ENCODE results near the gene SHC3. TPM values are rescaled to one million over a fixed set of nuclear protein-coding genes. Genes with fewer than 3 reads are reported as not detected.

Gene SHC3
- total RNA-seq, 1 donor from 2014 or later: 0.21 TPM

GRCh38 chr9:88994469-88995199 is 184.0 kb downstream of the SHC3 start:
- peak; percentile 73 for DNase-seq (ENCODE audit: extremely low spot score, unreplicated experiment)

DNA sequence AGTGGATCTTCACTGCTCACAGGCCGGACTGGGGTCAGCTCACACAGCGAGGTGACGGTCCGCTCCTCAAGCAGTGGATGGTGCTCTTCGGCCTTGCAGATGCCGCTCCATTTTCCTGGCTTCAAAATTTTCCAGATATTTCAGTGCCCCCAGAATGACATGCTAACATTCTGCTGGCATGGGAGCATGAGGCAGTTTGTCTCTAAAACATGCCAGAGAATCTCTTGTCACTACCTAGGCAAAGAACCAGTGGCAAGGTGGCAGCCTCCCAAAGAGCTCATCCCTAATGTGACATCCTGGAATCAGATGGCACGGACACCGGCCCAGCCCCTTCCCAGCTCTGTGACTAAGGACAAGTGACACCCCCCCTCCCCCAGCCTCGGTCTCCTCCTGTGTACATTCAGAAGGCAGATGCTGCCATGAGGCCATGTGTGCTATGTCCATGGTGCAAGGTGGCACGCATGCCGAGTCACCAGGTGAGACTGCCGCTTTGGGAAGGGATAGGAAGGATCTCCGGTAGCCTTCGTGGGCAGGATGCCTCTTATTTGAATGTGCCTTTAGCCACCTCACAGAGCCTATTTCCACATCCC is 184.7 kb downstream of the SHC3 start:
- H3K27me3 Mint-ChIP-seq (ENCODE audit: unreplicated experiment): no peaks in the 10 kb centered on the region
- DNase-seq (ENCODE audit: extremely low spot score, unreplicated experiment): peak; percentile 62
- H3K4me1 Mint-ChIP-seq (ENCODE audit: unreplicated experiment): peaks cover 36% of the 10 kb centered on the region

More at GRCh38 chr9:88994469-88995199, 184.0 kb downstream of the SHC3 start:
- TF ChIP-seq CTCF (IDR thresholded peaks at IDR 0.05): no peak
- H3K4me3 Mint-ChIP-seq (ENCODE audit: unreplicated experiment): no peak overlapping the region
- H3K36me3 Mint-ChIP-seq (ENCODE audit: unreplicated experiment): no peaks in the 10 kb centered on the region
- no peak overlapping the region for H3K27ac Mint-ChIP-seq (ENCODE audit: unreplicated experiment)
- H3K27me3 Mint-ChIP-seq (ENCODE audit: unreplicated experiment): no peaks in the 10 kb centered on the region
- H3K4me1 Mint-ChIP-seq (ENCODE audit: unreplicated experiment): peaks cover 30% of the 10 kb centered on the region
- H3K9me3 Mint-ChIP-seq (ENCODE audit: unreplicated experiment): no peaks in the 10 kb centered on the region

DNA sequence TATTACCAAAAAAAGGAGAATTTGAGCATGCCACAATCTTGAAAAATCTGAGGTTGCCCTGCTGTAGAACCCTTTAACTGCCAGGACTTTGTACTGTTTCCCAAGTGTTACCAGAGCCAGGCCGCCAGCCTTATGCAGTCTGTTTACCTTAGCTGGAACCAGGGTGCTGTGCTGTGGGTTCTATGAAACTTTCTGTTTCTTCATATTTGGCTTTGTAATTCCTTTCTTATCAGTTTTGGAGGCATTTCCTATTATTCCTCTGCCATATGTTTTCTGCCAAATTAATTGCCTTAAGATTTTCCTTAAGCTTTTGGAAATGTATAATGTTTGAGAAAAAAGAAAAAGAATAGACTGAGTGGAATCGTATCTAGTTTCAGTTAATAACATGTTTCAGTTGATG is 185.3 kb downstream of the SHC3 start:
- H3K27me3 Mint-ChIP-seq (ENCODE audit: unreplicated experiment): no peaks in the 10 kb centered on the region
- H3K4me1 Mint-ChIP-seq (ENCODE audit: unreplicated experiment): peaks cover 31% of the 10 kb centered on the region

More for the DNA sequence above, 184.7 kb downstream of the SHC3 start:
- H3K36me3 Mint-ChIP-seq (ENCODE audit: unreplicated experiment): no peaks in the 10 kb centered on the region
- no peak overlapping the region for H3K27ac Mint-ChIP-seq (ENCODE audit: unreplicated experiment)
- H3K9me3 Mint-ChIP-seq (ENCODE audit: unreplicated experiment): no peaks in the 10 kb centered on the region
- TF ChIP-seq CTCF (IDR thresholded peaks at IDR 0.05): no peak
- H3K4me3 Mint-ChIP-seq (ENCODE audit: unreplicated experiment): no peak overlapping the region

GRCh38 chr9:88992556-88992955 is 186.1 kb downstream of the SHC3 start:
- Mint-ChIP-seq H3K4me3 (ENCODE audit: unreplicated experiment) (peak overlapping the region; percentile 71), H3K27me3 (ENCODE audit: unreplicated experiment) (no peaks in the 10 kb centered on the region), H3K4me1 (ENCODE audit: unreplicated experiment) (peaks cover 30% of the 10 kb centered on the region), H3K36me3 (ENCODE audit: unreplicated experiment) (no peaks in the 10 kb centered on the region), H3K9me3 (ENCODE audit: unreplicated experiment) (no peaks in the 10 kb centered on the region), H3K27ac (ENCODE audit: unreplicated experiment) (no peak overlapping the region)
- no peak for TF ChIP-seq CTCF (IDR thresholded peaks at IDR 0.05)
- DNase-seq (ENCODE audit: extremely low spot score, unreplicated experiment): no peak

More for the DNA sequence above, 185.3 kb downstream of the SHC3 start:
- no peaks in the 10 kb centered on the region for H3K9me3 Mint-ChIP-seq (ENCODE audit: unreplicated experiment)
- no peak overlapping the region for H3K4me3 Mint-ChIP-seq (ENCODE audit: unreplicated experiment)
- TF ChIP-seq CTCF (IDR thresholded peaks at IDR 0.05): no peak
- no peaks in the 10 kb centered on the region for H3K36me3 Mint-ChIP-seq (ENCODE audit: unreplicated experiment)
- no peak for DNase-seq (ENCODE audit: extremely low spot score, unreplicated experiment)
- H3K27ac Mint-ChIP-seq (ENCODE audit: unreplicated experiment): no peak overlapping the region

Measured in osteocyte (in vitro differentiated cells).